ENCODE measurements around the gene TM2D1.
"Not testable (repeated sequence)": the region's sequence is repeated elsewhere in the genome, so short reads cannot be mapped to it uniquely, and the experiment has no call there.

DNA sequence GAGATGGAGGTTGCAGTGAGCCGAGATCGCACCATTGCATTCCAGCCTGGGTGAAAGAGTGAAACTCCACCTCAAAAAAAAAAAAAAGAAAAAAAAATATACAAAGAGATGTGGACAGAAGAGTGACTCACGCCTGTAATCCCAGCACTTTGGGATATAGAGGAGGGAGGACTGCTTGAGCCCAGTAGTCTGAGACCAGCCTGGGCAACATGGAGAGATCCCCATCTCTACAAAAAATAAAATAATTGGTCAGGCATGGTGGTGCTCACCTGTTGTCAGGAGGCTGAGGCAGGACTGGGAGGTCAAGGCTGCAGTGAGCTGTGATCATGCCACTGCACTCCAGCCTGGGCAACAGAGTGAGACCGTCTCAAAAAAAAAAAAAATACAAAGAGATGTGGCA is 13.7 kb downstream of the TM2D1 start:
- TF ChIP-seq, protein P1, sequence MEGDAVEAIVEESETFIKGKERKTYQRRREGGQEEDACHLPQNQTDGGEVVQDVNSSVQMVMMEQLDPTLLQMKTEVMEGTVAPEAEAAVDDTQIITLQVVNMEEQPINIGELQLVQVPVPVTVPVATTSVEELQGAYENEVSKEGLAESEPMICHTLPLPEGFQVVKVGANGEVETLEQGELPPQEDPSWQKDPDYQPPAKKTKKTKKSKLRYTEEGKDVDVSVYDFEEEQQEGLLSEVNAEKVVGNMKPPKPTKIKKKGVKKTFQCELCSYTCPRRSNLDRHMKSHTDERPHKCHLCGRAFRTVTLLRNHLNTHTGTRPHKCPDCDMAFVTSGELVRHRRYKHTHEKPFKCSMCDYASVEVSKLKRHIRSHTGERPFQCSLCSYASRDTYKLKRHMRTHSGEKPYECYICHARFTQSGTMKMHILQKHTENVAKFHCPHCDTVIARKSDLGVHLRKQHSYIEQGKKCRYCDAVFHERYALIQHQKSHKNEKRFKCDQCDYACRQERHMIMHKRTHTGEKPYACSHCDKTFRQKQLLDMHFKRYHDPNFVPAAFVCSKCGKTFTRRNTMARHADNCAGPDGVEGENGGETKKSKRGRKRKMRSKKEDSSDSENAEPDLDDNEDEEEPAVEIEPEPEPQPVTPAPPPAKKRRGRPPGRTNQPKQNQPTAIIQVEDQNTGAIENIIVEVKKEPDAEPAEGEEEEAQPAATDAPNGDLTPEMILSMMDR (IDR thresholded peaks at IDR 0.05): not testable (repeated sequence)
- TF ChIP-seq POLR2A, POLR2AphosphoS5 (IDR thresholded peaks at IDR 0.05): not testable (repeated sequence)
